ENCODE data around the gene BCKDK. TPM values are rescaled to one million over a fixed set of nuclear protein-coding genes. Genes with fewer than 3 reads are reported as not detected.

The BCKDK gene
- total and polyA plus RNA-seq, 2 of the 13 experiments (the other 11 are each of a cell fraction or from before 2014, with no cell fraction given), result 24.9 to 42.6 TPM

DNA sequence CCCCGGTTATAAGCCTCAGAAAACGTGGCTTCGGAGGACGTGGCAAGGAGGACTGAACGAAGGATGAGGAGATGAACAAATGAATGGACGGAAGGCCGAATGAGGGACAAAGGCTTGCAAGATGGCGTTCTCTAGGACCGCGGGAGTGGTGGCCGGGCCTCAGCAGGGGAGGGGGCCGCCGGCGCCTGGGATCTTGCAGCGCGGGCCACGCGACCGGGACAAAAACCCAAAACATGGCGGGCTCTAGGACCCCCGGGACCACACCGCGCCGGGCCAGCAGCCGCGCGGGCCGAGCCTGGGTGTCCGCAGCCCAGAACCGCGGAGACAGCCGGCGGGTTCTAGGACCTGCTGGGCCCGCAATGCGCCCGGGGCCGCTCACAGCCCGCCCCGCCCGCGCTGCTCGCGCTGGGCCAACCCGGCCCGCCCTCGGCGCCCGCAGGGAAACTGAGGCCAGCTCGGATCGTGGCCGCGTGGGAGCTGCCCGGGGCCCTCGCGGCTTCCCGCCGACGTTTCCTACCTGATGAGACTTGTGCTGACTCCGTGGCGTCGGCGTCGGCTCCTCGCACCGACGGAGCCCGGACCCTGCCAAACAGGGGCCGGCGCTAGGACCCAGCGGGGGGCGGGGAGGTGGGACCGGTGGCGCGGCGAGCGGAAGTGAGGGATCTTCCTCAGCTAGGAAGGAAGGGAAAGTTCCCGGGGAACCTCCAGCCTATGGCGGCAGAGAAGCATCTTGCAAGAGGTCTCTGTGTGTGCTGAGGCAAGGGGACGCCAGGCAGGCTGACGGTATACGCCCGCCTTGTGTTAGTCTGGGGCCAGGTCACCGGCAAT, 34.8 kb upstream of the BCKDK start (continued):
- TF ChIP-seq ZNF558 (CRISPR knock-in tag; IDR thresholded peaks at IDR 0.05; ENCODE audit: borderline replicate concordance) (no peak), CENPT (CRISPR knock-in tag; IDR thresholded peaks at IDR 0.05; ENCODE audit: low read depth) (no peak), PAWR (CRISPR knock-in tag; IDR thresholded peaks at IDR 0.05; ENCODE audit: borderline replicate concordance) (no peak), FIP1L1 (IDR thresholded peaks at IDR 0.05; ENCODE audit: borderline replicate concordance, insufficient read depth, low read depth, low read length) (0 out of 2 replicates have a peak, but pooled peaks have one; percentile 31), FOXC1 (CRISPR knock-in tag; IDR thresholded peaks at IDR 0.05; ENCODE audit: borderline replicate concordance) (peak; percentile 81; the same call in 1 of the 2 replicates), TMF1 (CRISPR knock-in tag; IDR thresholded peaks at IDR 0.05; ENCODE audit: low read depth) (0 out of 2 replicates have a peak, but pooled peaks have one; percentile 20), ESRRA (CRISPR knock-in tag; IDR thresholded peaks at IDR 0.05; ENCODE audit: low read depth) (peak; percentile 59; the same call in 1 of the 2 replicates), ZNF430 (CRISPR knock-in tag; IDR thresholded peaks at IDR 0.05) (peak; percentile 13; the same call in 1 of the 2 replicates), ZNF33A (CRISPR knock-in tag; IDR thresholded peaks at IDR 0.05; ENCODE audit: borderline replicate concordance) (no peak), FOSL2 (CRISPR knock-in tag; IDR thresholded peaks at IDR 0.05) (no peak), ZFP62 (CRISPR knock-in tag; IDR thresholded peaks at IDR 0.05) (no peak)
- TF ChIP-seq, protein P1, sequence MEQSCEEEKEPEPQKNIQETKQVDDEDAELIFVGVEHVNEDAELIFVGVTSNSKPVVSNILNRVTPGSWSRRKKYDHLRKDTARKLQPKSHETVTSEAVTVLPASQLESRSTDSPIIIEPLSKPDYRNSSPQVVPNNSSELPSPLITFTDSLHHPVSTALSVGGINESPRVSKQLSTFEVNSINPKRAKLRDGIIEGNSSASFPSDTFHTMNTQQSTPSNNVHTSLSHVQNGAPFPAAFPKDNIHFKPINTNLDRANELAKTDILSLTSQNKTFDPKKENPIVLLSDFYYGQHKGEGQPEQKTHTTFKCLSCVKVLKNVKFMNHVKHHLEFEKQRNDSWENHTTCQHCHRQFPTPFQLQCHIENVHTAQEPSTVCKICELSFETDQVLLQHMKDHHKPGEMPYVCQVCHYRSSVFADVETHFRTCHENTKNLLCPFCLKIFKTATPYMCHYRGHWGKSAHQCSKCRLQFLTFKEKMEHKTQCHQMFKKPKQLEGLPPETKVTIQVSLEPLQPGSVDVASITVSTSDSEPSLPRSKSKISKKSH (CRISPR knock-in tag; IDR thresholded peaks at IDR 0.05; ENCODE audit: borderline replicate concordance), result peak; percentile 10
- TF ChIP-seq, protein P2, sequence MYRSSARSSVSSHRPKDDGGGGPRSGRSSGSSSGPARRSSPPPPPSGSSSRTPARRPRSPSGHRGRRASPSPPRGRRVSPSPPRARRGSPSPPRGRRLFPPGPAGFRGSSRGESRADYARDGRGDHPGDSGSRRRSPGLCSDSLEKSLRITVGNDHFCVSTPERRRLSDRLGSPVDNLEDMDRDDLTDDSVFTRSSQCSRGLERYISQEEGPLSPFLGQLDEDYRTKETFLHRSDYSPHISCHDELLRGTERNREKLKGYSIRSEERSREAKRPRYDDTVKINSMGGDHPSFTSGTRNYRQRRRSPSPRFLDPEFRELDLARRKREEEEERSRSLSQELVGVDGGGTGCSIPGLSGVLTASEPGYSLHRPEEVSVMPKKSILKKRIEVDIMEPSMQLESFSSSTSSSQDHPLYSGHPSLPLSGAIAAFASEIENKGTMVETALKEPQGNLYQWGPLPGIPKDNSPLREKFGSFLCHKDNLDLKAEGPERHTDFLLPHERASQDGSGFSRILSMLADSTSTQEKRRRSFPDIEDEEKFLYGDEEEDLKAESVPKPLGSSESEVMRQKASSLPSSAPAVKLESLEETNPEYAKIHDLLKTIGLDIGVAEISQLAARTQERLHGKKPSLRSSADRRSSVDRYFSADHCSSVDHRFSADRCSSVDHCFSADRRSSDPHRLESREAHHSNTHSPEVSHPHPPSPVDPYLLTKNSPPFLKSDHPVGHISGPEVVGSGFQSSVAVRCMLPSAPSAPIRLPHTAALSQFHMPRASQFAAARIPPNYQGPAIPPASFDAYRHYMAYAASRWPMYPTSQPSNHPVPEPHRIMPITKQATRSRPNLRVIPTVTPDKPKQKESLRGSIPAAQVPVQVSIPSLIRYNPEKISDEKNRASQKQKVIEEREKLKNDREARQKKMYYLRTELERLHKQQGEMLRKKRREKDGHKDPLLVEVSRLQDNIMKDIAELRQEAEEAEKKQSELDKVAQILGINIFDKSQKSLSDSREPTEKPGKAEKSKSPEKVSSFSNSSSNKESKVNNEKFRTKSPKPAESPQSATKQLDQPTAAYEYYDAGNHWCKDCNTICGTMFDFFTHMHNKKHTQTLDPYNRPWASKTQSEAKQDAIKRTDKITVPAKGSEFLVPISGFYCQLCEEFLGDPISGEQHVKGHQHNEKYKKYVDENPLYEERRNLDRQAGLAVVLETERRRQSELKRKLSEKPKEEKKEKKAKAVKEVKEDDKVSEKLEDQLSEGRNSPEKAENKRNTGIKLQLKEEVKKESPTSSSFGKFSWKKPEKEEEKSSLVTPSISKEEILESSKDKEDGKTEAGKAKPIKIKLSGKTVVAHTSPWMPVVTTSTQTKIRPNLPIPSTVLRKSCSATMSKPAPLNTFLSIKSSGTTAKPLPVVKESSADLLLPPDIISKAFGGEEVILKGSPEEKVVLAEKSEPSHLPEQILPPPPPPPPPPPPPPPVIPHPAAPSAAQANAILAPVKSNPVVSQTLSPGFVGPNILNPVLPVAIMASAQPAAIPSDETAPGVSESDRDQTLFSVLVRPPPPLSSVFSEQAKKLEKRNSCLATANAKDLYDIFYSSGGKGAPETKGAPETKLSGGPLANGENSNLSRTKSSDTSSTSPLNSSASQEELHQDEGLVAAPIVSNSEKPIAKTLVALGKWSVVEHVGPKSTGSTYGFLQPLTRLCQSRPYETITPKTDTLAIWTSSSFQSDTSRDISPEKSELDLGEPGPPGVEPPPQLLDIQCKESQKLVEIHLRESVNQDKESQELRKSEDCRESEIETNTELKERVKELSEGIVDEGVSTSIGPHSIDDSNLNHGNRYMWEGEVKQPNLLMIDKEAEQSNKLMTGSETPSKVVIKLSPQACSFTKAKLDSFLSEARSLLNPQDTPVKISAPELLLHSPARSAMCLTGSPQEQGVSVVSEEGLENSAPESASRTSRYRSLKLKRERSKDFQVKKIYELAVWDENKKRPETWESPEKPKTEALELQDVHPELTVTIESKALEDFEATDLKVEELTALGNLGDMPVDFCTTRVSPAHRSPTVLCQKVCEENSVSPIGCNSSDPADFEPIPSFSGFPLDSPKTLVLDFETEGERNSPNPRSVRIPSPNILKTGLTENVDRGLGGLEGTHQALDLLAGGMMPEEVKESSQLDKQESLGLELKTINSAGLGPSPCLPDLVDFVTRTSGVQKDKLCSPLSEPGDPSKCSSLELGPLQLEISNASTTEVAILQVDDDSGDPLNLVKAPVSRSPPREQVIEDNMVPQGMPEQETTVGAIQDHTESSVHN (CRISPR knock-in tag; IDR thresholded peaks at IDR 0.05), result no peak; the same call in 1 of the 2 replicates
- TF ChIP-seq, protein P3, sequence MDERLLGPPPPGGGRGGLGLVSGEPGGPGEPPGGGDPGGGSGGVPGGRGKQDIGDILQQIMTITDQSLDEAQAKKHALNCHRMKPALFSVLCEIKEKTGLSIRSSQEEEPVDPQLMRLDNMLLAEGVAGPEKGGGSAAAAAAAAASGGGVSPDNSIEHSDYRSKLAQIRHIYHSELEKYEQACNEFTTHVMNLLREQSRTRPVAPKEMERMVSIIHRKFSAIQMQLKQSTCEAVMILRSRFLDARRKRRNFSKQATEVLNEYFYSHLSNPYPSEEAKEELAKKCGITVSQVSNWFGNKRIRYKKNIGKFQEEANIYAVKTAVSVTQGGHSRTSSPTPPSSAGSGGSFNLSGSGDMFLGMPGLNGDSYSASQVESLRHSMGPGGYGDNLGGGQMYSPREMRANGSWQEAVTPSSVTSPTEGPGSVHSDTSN (CRISPR knock-in tag; IDR thresholded peaks at IDR 0.05), result no peak
- TF ChIP-seq, protein P4, sequence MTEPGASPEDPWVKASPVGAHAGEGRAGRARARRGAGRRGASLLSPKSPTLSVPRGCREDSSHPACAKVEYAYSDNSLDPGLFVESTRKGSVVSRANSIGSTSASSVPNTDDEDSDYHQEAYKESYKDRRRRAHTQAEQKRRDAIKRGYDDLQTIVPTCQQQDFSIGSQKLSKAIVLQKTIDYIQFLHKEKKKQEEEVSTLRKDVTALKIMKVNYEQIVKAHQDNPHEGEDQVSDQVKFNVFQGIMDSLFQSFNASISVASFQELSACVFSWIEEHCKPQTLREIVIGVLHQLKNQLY (CRISPR knock-in tag; IDR thresholded peaks at IDR 0.05), result 0 out of 2 replicates have a peak, but pooled peaks have one; percentile 18
